Left lung (tissue), 10 donors: ENCODE results near the gene TMEM106C. TPM values are rescaled to one million over a fixed set of nuclear protein-coding genes. Genes with fewer than 3 reads are reported as not detected.

ENCODE experiments used
- ATAC-seq: fragments of 200-7000 bp; cut with Tn5 transposase; one replicate; pipeline ENCODE4 v1.9.1; 2020; ENCODE audit warnings: moderate library complexity
- DNase-seq, 4 donors: peaks; one replicate each; pipeline ENCODE4 v3.0.0-alpha.2; 2013 to 2020
- H3K27ac ChIP-seq, 2 donors: fragments of 200-600 bp; sonication (generic) in 1 of 2; one replicate each; pipeline versions ENCODE4 v1.5.0 to v1.8.0; 2020 to 2021
- H3K27me3 ChIP-seq, 2 donors: fragments of 200-600 bp; sonication (generic) in 1 of 2; one replicate each; pipeline versions ENCODE4 v1.5.0 to v1.8.0; 2020 to 2021
- H3K36me3 ChIP-seq, 2 donors: fragments of 200-600 bp; sonication (generic) in 1 of 2; one replicate each; pipeline versions ENCODE4 v1.5.0 to v1.8.0; 2020 to 2021
- H3K4me1 ChIP-seq, 2 donors: fragments of 200-600 bp; one replicate each; pipeline ENCODE4 v1.8.0; 2021
- H3K4me3 ChIP-seq, 2 donors: fragments of 200-600 bp; sonication (generic) in 1 of 2; one replicate each; pipeline versions ENCODE4 v1.5.0 to v1.8.0; 2020 to 2021; ENCODE audit warnings: mild to moderate bottlenecking in 1 of 2
- H3K9me3 ChIP-seq, 2 donors: fragments of 200-600 bp; sonication (generic) in 1 of 2; one replicate each; pipeline versions ENCODE4 v1.5.0 to v1.8.0; 2020 to 2021
- CTCF ChIP-seq, 2 donors: fragments of 200-600 bp; sonication (generic) in 1 of 2; IDR thresholded peaks; one replicate each; pipeline versions ENCODE4 v1.5.0 to v1.8.0; 2021; ENCODE audit warnings: antibody characterized with exemption in 2 of 2
- intact Hi-C, 2 donors: fragments of 100-400 bp; cut with DNase I; formaldehyde crosslinking; loops; one replicate each; pipeline versions ENCODE4 v1.11.2 to v1.14.2; 2022
- polyA plus RNA-seq, 6 donors: library from polyadenylated mRNA; unstranded; fragments of 120-200 nt; gene quantifications; one replicate each; pipeline ENCODE4 v1.2.1, GENCODE V29; 2013; ENCODE audit not compliant: insufficient read length in 6 of 6
- total RNA-seq, 2 donors: library from RNA; stranded (reverse); fragmentation: NEBNext Ultra II Directional; extraction: Animal tissue kit (Norgen Biotek cat#: 25700); gene quantifications; one replicate each; pipeline ENCODE4 v1.2.1, GENCODE V29; 2021
- donor health status: DM: no; HTN: yes; CAD: no.
- donor health status: DM: no; HTN: no; CAD: no.

The TMEM106C gene
- total and polyA plus RNA-seq, 8 donors: 43.1 to 99.3 (median 82.1) TPM

- intact Hi-C loops: no loop called here
- no peak for DNase-seq
- Histone ChIP-seq H3K36me3 (no peaks in the 10 kb centered on the region), H3K9me3 (no peaks in the 10 kb centered on the region), H3K27ac (no peak overlapping the region), H3K27me3 (no peaks in the 10 kb centered on the region), H3K4me1 (no peaks in the 10 kb centered on the region), H3K4me3 (no peak overlapping the region)
- no peak for TF ChIP-seq CTCF (IDR thresholded peaks at IDR 0.05)
- no peak for ATAC-seq
These were observed 20.2 kb downstream of the TMEM106C start for GRCh38 chr12:47983541-47984115.

GRCh38 chr12:47984331-47984801 lies 21.0 kb downstream of the TMEM106C start:
- no peak for ATAC-seq
- intact Hi-C loops: no loop called here
- Histone ChIP-seq H3K4me1 (no peaks in the 10 kb centered on the region), H3K27me3 (no peaks in the 10 kb centered on the region), H3K9me3 (no peaks in the 10 kb centered on the region), H3K4me3 (no peak overlapping the region), H3K27ac (no peak overlapping the region), H3K36me3 (no peaks in the 10 kb centered on the region)
- no peak for DNase-seq
- TF ChIP-seq CTCF (IDR thresholded peaks at IDR 0.05): no peak

GRCh38 chr12:47985596-47986290 lies 22.3 kb downstream of the TMEM106C start:
- no peak for DNase-seq
- Histone ChIP-seq H3K4me3 (no peak overlapping the region), H3K9me3 (no peaks in the 10 kb centered on the region), H3K4me1 (no peaks in the 10 kb centered on the region), H3K27ac (no peak overlapping the region), H3K36me3 (no peaks in the 10 kb centered on the region), H3K27me3 (no peaks in the 10 kb centered on the region)
- intact Hi-C loops: no loop called here
- no peak for TF ChIP-seq CTCF (IDR thresholded peaks at IDR 0.05)
- ATAC-seq: no peak

- H3K4me3 ChIP-seq: no peak overlapping the region
- H3K27ac ChIP-seq: no peak overlapping the region
- intact Hi-C loops: no loop called here
- H3K36me3 ChIP-seq: no peaks in the 10 kb centered on the region
- DNase-seq (peak in 1 of 4 donors; percentile 71), ATAC-seq (no peak)
- no peak for TF ChIP-seq CTCF (IDR thresholded peaks at IDR 0.05)
- H3K9me3 ChIP-seq: no peaks in the 10 kb centered on the region
- H3K4me1 ChIP-seq: no peaks in the 10 kb centered on the region
- H3K27me3 ChIP-seq: no peaks in the 10 kb centered on the region
These were observed 22.9 kb downstream of the TMEM106C start for GRCh38 chr12:47986291-47986660.

GRCh38 chr12:47986832-47987231 lies 23.4 kb downstream of the TMEM106C start:
- Histone ChIP-seq H3K4me1 (no peaks in the 10 kb centered on the region), H3K36me3 (no peaks in the 10 kb centered on the region), H3K27ac (no peak overlapping the region), H3K4me3 (no peak overlapping the region), H3K27me3 (no peaks in the 10 kb centered on the region), H3K9me3 (no peaks in the 10 kb centered on the region)
- no peak for DNase-seq
- TF ChIP-seq CTCF (IDR thresholded peaks at IDR 0.05): no peak
- intact Hi-C loops: no loop called here
- ATAC-seq: no peak
